DOHH2 (cell line): ENCODE data around the gene TLR6.
"Not testable (repeated sequence)": the region's sequence is repeated elsewhere in the genome, so short reads cannot be mapped to it uniquely, and the experiment has no call there.

Source experiments
- H3F3A ChIP-seq: fragments of 200-600 bp; sonication (generic), shearing (Covaris generic); 2 replicates; pipeline ENCODE4 v1.6.0; 2016; ENCODE audit warnings: antibody characterized with exemption, mild to moderate bottlenecking; ENCODE audit not compliant: control insufficient read depth, insufficient read depth
- H3K27ac ChIP-seq: fragments of 200-600 bp; sonication (generic); 2 replicates; pipeline ENCODE4 v1.5.1; 2014; ENCODE audit warnings: low read depth, mild to moderate bottlenecking, low read length, moderate library complexity
- H3K27me3 ChIP-seq: fragments of 200-600 bp; sonication (generic); 2 replicates; pipeline ENCODE4 v1.6.1; 2014; ENCODE audit warnings: mild to moderate bottlenecking, low read length, mixed read lengths; ENCODE audit not compliant: control insufficient read depth
- H3K36me3 ChIP-seq: fragments of 200-600 bp; sonication (generic); 2 replicates; pipeline ENCODE4 v1.6.1; 2014; ENCODE audit warnings: mild to moderate bottlenecking, low read length, moderate library complexity, mixed read lengths; ENCODE audit not compliant: control insufficient read depth
- H3K4me1 ChIP-seq: fragments of 200-600 bp; sonication (generic); 2 replicates; pipeline ENCODE4 v1.6.1; 2014; ENCODE audit warnings: mild to moderate bottlenecking, low read length, mixed read lengths; ENCODE audit not compliant: control insufficient read depth
- H3K4me2 ChIP-seq: fragments of 200-600 bp; sonication (generic); 2 replicates; pipeline ENCODE4 v1.6.0; 2014; ENCODE audit warnings: mild to moderate bottlenecking, low read length, moderate library complexity
- H3K4me3 ChIP-seq: fragments of 200-600 bp; sonication (generic); 2 replicates; pipeline ENCODE4 v1.5.1; 2014; ENCODE audit warnings: mild to moderate bottlenecking, low read length, mixed read lengths
- H3K79me2 ChIP-seq: fragments of 200-600 bp; sonication (generic); 2 replicates; pipeline ENCODE4 v1.6.1; 2014; ENCODE audit warnings: mild to moderate bottlenecking, low read length, mixed read lengths; ENCODE audit not compliant: control insufficient read depth
- H3K9me2 ChIP-seq: fragments of 200-600 bp; sonication (generic); replicated peaks from 2 replicates; pipeline ENCODE4 v1.6.1; 2014; ENCODE audit warnings: mild to moderate bottlenecking, low read length, mixed read lengths; ENCODE audit not compliant: control insufficient read depth
- H3K9me3 ChIP-seq: fragments of 200-600 bp; sonication (generic); 2 replicates; pipeline ENCODE4 v1.6.1; 2014; ENCODE audit warnings: antibody characterized with exemption, low read length, mixed read lengths; ENCODE audit not compliant: control insufficient read depth, insufficient read depth
- H4K20me1 ChIP-seq: fragments of 200-600 bp; sonication (generic); 2 replicates; pipeline ENCODE4 v1.6.0; 2014; ENCODE audit warnings: low read depth, mild to moderate bottlenecking, antibody characterized with exemption, low read length, moderate library complexity; ENCODE audit not compliant: control insufficient read depth, insufficient read depth
- EZH2phosphoT487 ChIP-seq: fragments of 200-600 bp; sonication (generic); IDR thresholded peaks from 2 replicates; pipeline ENCODE4 v1.6.1; 2017; ENCODE audit warnings: borderline replicate concordance, mild to moderate bottlenecking, antibody characterized with exemption, low read length, moderate library complexity, mixed read lengths
- TF ChIP-seq, protein P1 (sequence below): fragments of 200-600 bp; sonication (generic); IDR thresholded peaks from one replicate; pipeline ENCODE4 v1.5.1; 2014; ENCODE audit warnings: antibody characterized with exemption, mild to moderate bottlenecking, low read depth, low read length; ENCODE audit not compliant: poor library complexity, severe bottlenecking

The TLR6 gene

DNA sequence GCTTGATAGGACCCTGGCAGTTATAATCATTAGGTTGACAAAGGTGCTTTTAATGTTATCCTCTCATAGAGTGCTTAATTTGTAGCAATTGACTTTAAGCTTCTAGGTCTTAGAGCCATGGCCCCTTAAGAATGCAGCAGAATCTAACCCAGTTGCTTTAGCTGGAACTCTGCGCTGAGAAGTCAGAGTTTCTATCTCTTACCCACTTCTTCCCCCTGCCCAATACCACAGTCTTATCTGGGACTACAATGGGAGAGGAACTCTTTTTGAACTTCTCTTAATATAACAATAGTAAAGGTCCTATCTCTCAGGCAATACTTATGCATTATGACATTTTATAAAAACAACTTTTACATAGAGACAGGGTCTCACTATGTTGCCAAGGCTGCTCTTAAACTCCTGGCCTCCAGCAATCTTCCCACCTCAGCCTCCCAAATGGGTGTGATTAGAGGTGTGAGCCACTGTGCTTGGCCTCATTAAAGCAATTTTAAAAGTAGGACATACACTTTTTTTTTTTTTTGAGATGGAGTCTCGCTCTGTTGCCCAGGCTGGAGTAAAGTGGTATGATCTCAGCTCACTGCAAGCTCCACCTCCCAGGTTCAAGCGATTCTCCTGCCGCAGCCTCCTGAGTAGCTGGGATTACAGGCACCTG is 75.7 kb downstream of the TLR6 start:
- peaks cover 62% of the 10 kb centered on the region for H3K36me3 ChIP-seq
- no peaks in the 10 kb centered on the region for H4K20me1 ChIP-seq
- H3K4me2 ChIP-seq = peak overlapping the region; percentile 93
- TF ChIP-seq, protein P1, sequence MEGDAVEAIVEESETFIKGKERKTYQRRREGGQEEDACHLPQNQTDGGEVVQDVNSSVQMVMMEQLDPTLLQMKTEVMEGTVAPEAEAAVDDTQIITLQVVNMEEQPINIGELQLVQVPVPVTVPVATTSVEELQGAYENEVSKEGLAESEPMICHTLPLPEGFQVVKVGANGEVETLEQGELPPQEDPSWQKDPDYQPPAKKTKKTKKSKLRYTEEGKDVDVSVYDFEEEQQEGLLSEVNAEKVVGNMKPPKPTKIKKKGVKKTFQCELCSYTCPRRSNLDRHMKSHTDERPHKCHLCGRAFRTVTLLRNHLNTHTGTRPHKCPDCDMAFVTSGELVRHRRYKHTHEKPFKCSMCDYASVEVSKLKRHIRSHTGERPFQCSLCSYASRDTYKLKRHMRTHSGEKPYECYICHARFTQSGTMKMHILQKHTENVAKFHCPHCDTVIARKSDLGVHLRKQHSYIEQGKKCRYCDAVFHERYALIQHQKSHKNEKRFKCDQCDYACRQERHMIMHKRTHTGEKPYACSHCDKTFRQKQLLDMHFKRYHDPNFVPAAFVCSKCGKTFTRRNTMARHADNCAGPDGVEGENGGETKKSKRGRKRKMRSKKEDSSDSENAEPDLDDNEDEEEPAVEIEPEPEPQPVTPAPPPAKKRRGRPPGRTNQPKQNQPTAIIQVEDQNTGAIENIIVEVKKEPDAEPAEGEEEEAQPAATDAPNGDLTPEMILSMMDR = no peak
- TF ChIP-seq EZH2phosphoT487 = no peak
- H3K27me3 ChIP-seq = no peaks in the 10 kb centered on the region
- peaks cover 6% of the 10 kb centered on the region for H3F3A ChIP-seq
- peaks cover 68% of the 10 kb centered on the region for H3K79me2 ChIP-seq
- H3K4me1 ChIP-seq = peaks cover 65% of the 10 kb centered on the region
- H3K9me3 ChIP-seq = peaks cover 9% of the 10 kb centered on the region; the same call in 1 of the 2 replicates
- H3K9me2 ChIP-seq = no peaks in the 10 kb centered on the region
- H3K4me3 ChIP-seq = peak overlapping the region; percentile 85
- peak overlapping the region; percentile 93 for H3K27ac ChIP-seq

GRCh38 chr4:38779790-38780189 is 76.8 kb downstream of the TLR6 start:
- peaks cover 6% of the 10 kb centered on the region for H3F3A ChIP-seq
- H3K27me3 ChIP-seq = no peaks in the 10 kb centered on the region
- H3K4me2 ChIP-seq = peak overlapping the region; percentile 93
- peak overlapping the region; percentile 85 for H3K4me3 ChIP-seq
- no peaks in the 10 kb centered on the region for H4K20me1 ChIP-seq
- peaks cover 73% of the 10 kb centered on the region for H3K36me3 ChIP-seq
- no peaks in the 10 kb centered on the region for H3K9me2 ChIP-seq
- H3K27ac ChIP-seq = no peak overlapping the region
- H3K9me3 ChIP-seq = peaks cover 9% of the 10 kb centered on the region; the same call in 1 of the 2 replicates
- peaks cover 54% of the 10 kb centered on the region for H3K4me1 ChIP-seq
- H3K79me2 ChIP-seq = peaks cover 80% of the 10 kb centered on the region
- TF ChIP-seq, protein P1 = no peak
- TF ChIP-seq EZH2phosphoT487 = no peak

- H3K9me2 ChIP-seq = not testable (repeated sequence)
Observed at GRCh38 chr4:38777925-38778324, 78.7 kb downstream of the TLR6 start.

GRCh38 chr4:38775326-38775725 is 81.3 kb downstream of the TLR6 start:
- H3K9me3 ChIP-seq = peaks cover 9% of the 10 kb centered on the region; the same call in 1 of the 2 replicates
- peaks cover 86% of the 10 kb centered on the region for H3K36me3 ChIP-seq
- H4K20me1 ChIP-seq = no peaks in the 10 kb centered on the region
- no peak overlapping the region for H3K4me3 ChIP-seq
- no peak for TF ChIP-seq EZH2phosphoT487
- TF ChIP-seq, protein P1 = no peak
- peaks cover 75% of the 10 kb centered on the region for H3K79me2 ChIP-seq
- H3K27ac ChIP-seq = no peak overlapping the region
- H3K27me3 ChIP-seq = no peaks in the 10 kb centered on the region
- no peaks in the 10 kb centered on the region for H3K9me2 ChIP-seq
- H3K4me1 ChIP-seq = peaks cover 36% of the 10 kb centered on the region
- no peak overlapping the region for H3K4me2 ChIP-seq
- peaks cover 18% of the 10 kb centered on the region; the same call in 1 of the 2 replicates for H3F3A ChIP-seq

More at GRCh38 chr4:38777925-38778324, 78.7 kb downstream of the TLR6 start:
- H3K4me1 ChIP-seq = peaks cover 40% of the 10 kb centered on the region
- not testable (repeated sequence) for H3K27ac ChIP-seq, H3K27me3 ChIP-seq, H3K9me3 ChIP-seq, H3K4me3 ChIP-seq, H4K20me1 ChIP-seq, H3K4me2 ChIP-seq
- peaks cover 92% of the 10 kb centered on the region for H3K36me3 ChIP-seq
- H3K79me2 ChIP-seq = peaks cover 98% of the 10 kb centered on the region
- peaks cover 13% of the 10 kb centered on the region for H3F3A ChIP-seq
